AG08395 (cell line): ENCODE results near the gene HERPUD1.
"Not testable (repeated sequence)": the region's sequence is repeated elsewhere in the genome, so short reads cannot be mapped to it uniquely, and the experiment has no call there.

Experiments
- DNase-seq: peaks from one replicate; pipeline ENCODE4 v3.0.0; 2012; ENCODE audit warnings: mixed read lengths, low spot score

Gene HERPUD1

GRCh38 chr16:56931892-56932720 lies at the start of gene HERPUD1:
TSS of gene HERPUD1 (plus strand) at chr16:56932142. CDS start at chr16:56932245, 103 bp downstream.
- DNase-seq: peak; percentile 100

GRCh38 chr16:56883586-56883985 lies 48.4 kb upstream of the HERPUD1 start:
- no peak for DNase-seq

GRCh38 chr16:56884026-56884582 lies 47.8 kb upstream of the HERPUD1 start:
- DNase-seq: no peak

GRCh38 chr16:56884929-56885328 lies 47.0 kb upstream of the HERPUD1 start:
- DNase-seq: not testable (repeated sequence)

- no peak for DNase-seq
Measured at GRCh38 chr16:56885446-56886162, 46.3 kb upstream of the HERPUD1 start.

- no peak for DNase-seq
Measured at GRCh38 chr16:56886296-56886695, 45.6 kb upstream of the HERPUD1 start.

GRCh38 chr16:56886826-56887225 lies 45.1 kb upstream of the HERPUD1 start:
- no peak for DNase-seq

GRCh38 chr16:56888806-56889205 lies 43.1 kb upstream of the HERPUD1 start:
- no peak for DNase-seq

- no peak for DNase-seq
Measured at GRCh38 chr16:56889206-56889605, 42.7 kb upstream of the HERPUD1 start.

GRCh38 chr16:56891685-56892084 lies 40.3 kb upstream of the HERPUD1 start:
- DNase-seq: no peak

GRCh38 chr16:56892705-56893104 lies 39.2 kb upstream of the HERPUD1 start:
- DNase-seq: no peak

GRCh38 chr16:56894331-56894917 lies 37.5 kb upstream of the HERPUD1 start:
- DNase-seq: no peak

- no peak for DNase-seq
Measured at GRCh38 chr16:56895813-56896212, 36.1 kb upstream of the HERPUD1 start.

GRCh38 chr16:56896244-56896643 lies 35.7 kb upstream of the HERPUD1 start:
- no peak for DNase-seq

- DNase-seq: no peak
Measured at GRCh38 chr16:56897026-56897799, 34.7 kb upstream of the HERPUD1 start.

GRCh38 chr16:56898847-56899246 lies 33.1 kb upstream of the HERPUD1 start:
- no peak for DNase-seq

- DNase-seq: no peak
Measured at GRCh38 chr16:56903866-56904265, 28.1 kb upstream of the HERPUD1 start.

- no peak for DNase-seq
Measured at GRCh38 chr16:56907401-56907800, 24.5 kb upstream of the HERPUD1 start.

GRCh38 chr16:56909527-56909979 lies 22.4 kb upstream of the HERPUD1 start:
- peak; percentile 29 for DNase-seq

- no peak for DNase-seq
Measured at GRCh38 chr16:56910112-56910511, 21.8 kb upstream of the HERPUD1 start.

GRCh38 chr16:56910654-56911539 lies 21.0 kb upstream of the HERPUD1 start:
- peak; percentile 80 for DNase-seq
